ENCODE measurements around the gene MAN2C1.
"Not testable (repeated sequence)": the region's sequence is repeated elsewhere in the genome, so short reads cannot be mapped to it uniquely, and the experiment has no call there.

Gene MAN2C1

GRCh38 chr15:75314552-75315290 is 53.7 kb downstream of the MAN2C1 start:
- TF ChIP-seq CSRNP3 (CRISPR knock-in tag; IDR thresholded peaks at IDR 0.05), result no peak
- TF ChIP-seq TCF4 (CRISPR knock-in tag; IDR thresholded peaks at IDR 0.05; ENCODE audit: borderline replicate concordance), result no peak
- TF ChIP-seq ZC3H10 (CRISPR knock-in tag; IDR thresholded peaks at IDR 0.05), result no peak
- TF ChIP-seq ESRRG (CRISPR knock-in tag; IDR thresholded peaks at IDR 0.05), result no peak
- no peak for TF ChIP-seq TOX (CRISPR knock-in tag; IDR thresholded peaks at IDR 0.05; ENCODE audit: borderline replicate concordance)
- TF ChIP-seq ZNF8 (CRISPR knock-in tag; IDR thresholded peaks at IDR 0.05), result no peak
- TF ChIP-seq OSR1 (CRISPR knock-in tag; IDR thresholded peaks at IDR 0.05), result no peak
- no peak for TF ChIP-seq SNAI2 (CRISPR knock-in tag; IDR thresholded peaks at IDR 0.05)
- no peak for TF ChIP-seq ZFP30 (CRISPR knock-in tag; IDR thresholded peaks at IDR 0.05)
- TF ChIP-seq GLIS3 (CRISPR knock-in tag; IDR thresholded peaks at IDR 0.05), result no peak
- no peak for TF ChIP-seq TSHZ2 (CRISPR knock-in tag; IDR thresholded peaks at IDR 0.05)
- no peak for TF ChIP-seq ARNTL (CRISPR knock-in tag; IDR thresholded peaks at IDR 0.05; ENCODE audit: borderline replicate concordance, low read depth)
- no peak for ATAC-seq

- no peak for ATAC-seq
- TF ChIP-seq CSRNP3 (CRISPR knock-in tag; IDR thresholded peaks at IDR 0.05) (no peak), ZC3H10 (CRISPR knock-in tag; IDR thresholded peaks at IDR 0.05) (no peak), RARB (CRISPR knock-in tag; IDR thresholded peaks at IDR 0.05) (no peak), ZFP3 (CRISPR knock-in tag; IDR thresholded peaks at IDR 0.05) (no peak), PATZ1 (CRISPR knock-in tag; IDR thresholded peaks at IDR 0.05; ENCODE audit: borderline replicate concordance) (no peak), POU6F1 (CRISPR knock-in tag; IDR thresholded peaks at IDR 0.05; ENCODE audit: borderline replicate concordance, low read depth) (no peak), CREB5 (CRISPR knock-in tag; IDR thresholded peaks at IDR 0.05; ENCODE audit: low read depth) (no peak), TOX (CRISPR knock-in tag; IDR thresholded peaks at IDR 0.05; ENCODE audit: borderline replicate concordance) (no peak), SNAI2 (CRISPR knock-in tag; IDR thresholded peaks at IDR 0.05) (no peak)
Observed at GRCh38 chr15:75313116-75313845, 55.1 kb downstream of the MAN2C1 start.

- ATAC-seq, result not testable (repeated sequence)
Observed at GRCh38 chr15:75312548-75312947, 55.9 kb downstream of the MAN2C1 start.

Measured in SK-N-SH treated with all-trans-retinoic acid at 6 μM for 48 hours (cell line).